Vagina (tissue), 2 donors: Measurements from ENCODE around the gene HECTD2. TPM values are rescaled to one million over a fixed set of nuclear protein-coding genes. Genes with fewer than 3 reads are reported as not detected.
A peak's percentile ranks its signal among the peaks of the same experiment; 100 is the strongest.

Experiments
- DNase-seq, 2 donors: peaks; one replicate each; pipeline ENCODE4 v3.0.0-alpha.2; 2017; ENCODE audit errors: extremely low spot score in 2 of 2
- H3K27ac ChIP-seq: fragments of 200-600 bp; sonication (generic); one replicate; pipeline ENCODE4 v1.5.1; 2019
- H3K27me3 ChIP-seq: fragments of 200-600 bp; sonication (generic); one replicate; pipeline ENCODE4 v1.5.1; 2019
- H3K36me3 ChIP-seq, 2 donors: fragments of 200-600 bp; sonication (generic); one replicate each; pipeline ENCODE4 v1.5.1; 2017 to 2019
- H3K4me1 ChIP-seq: fragments of 200-600 bp; sonication (generic); one replicate; pipeline ENCODE4 v1.5.1; 2019
- H3K4me3 ChIP-seq, 2 donors: fragments of 200-600 bp; sonication (generic); 1 replicate in 1 of 2; 2 replicates in 1 of 2; pipeline ENCODE4 v1.5.1; 2016 to 2019
- H3K9me3 ChIP-seq: fragments of 200-600 bp; sonication (generic); one replicate; pipeline ENCODE4 v1.5.1; 2019
- POLR2A ChIP-seq, 2 donors: fragments of 450-650 bp; IDR thresholded peaks; one replicate each; pipeline ENCODE4 v1.6.1; 2017; ENCODE audit warnings: antibody characterized with exemption in 2 of 2, mild to moderate bottlenecking in 2 of 2, moderate library complexity in 2 of 2
- POLR2AphosphoS5 ChIP-seq, 2 donors: sonication (generic); formaldehyde crosslinking; IDR thresholded peaks; one replicate each; pipeline ENCODE4 v1.9.0; 2017; ENCODE audit warnings: antibody characterized with exemption in 2 of 2, mild to moderate bottlenecking in 2 of 2, low read depth in 1 of 2; ENCODE audit not compliant: insufficient read depth in 1 of 2
- intact Hi-C: fragments of 100-400 bp; cut with DNase I; formaldehyde crosslinking; loops from one replicate; pipeline ENCODE4 v1.15.1; 2023
- total RNA-seq: library from RNA; depleted of rRNA; stranded (reverse); fragments of >200 nt; gene quantifications from one replicate; pipeline ENCODE4 v1.2.3, GENCODE V29; 2016
- TF ChIP-seq, protein P1 (sequence below), 3 experiments: fragments of 450-650 bp in 2 of 3; fragments of 200-600 bp in 1 of 3; sonication (generic) in 1 of 3; IDR thresholded peaks; one replicate each; pipeline ENCODE4 v1.5.1; 2017 to 2019; ENCODE audit warnings: antibody characterized with exemption in 3 of 3, mild to moderate bottlenecking in 2 of 3, moderate library complexity in 2 of 3

HECTD2 gene
- total RNA-seq, 1 donor from 2014 or later, result 13.3 TPM

GRCh38 chr10:91545384-91545783, 135.2 kb downstream of the HECTD2 start:
- H3K36me3 ChIP-seq, result no peaks in the 10 kb centered on the region
- H3K4me1 ChIP-seq, result no peaks in the 10 kb centered on the region
- H3K27ac ChIP-seq, result no peak overlapping the region
- intact Hi-C loops, result no loop called here
- no peak for DNase-seq
- no peaks in the 10 kb centered on the region for H3K27me3 ChIP-seq
- no peak for TF ChIP-seq POLR2A (IDR thresholded peaks at IDR 0.05)
- no peak for TF ChIP-seq POLR2AphosphoS5 (IDR thresholded peaks at IDR 0.05; ENCODE audit: insufficient read depth in 1 of 2, low read depth in 1 of 2)
- TF ChIP-seq, protein P1, sequence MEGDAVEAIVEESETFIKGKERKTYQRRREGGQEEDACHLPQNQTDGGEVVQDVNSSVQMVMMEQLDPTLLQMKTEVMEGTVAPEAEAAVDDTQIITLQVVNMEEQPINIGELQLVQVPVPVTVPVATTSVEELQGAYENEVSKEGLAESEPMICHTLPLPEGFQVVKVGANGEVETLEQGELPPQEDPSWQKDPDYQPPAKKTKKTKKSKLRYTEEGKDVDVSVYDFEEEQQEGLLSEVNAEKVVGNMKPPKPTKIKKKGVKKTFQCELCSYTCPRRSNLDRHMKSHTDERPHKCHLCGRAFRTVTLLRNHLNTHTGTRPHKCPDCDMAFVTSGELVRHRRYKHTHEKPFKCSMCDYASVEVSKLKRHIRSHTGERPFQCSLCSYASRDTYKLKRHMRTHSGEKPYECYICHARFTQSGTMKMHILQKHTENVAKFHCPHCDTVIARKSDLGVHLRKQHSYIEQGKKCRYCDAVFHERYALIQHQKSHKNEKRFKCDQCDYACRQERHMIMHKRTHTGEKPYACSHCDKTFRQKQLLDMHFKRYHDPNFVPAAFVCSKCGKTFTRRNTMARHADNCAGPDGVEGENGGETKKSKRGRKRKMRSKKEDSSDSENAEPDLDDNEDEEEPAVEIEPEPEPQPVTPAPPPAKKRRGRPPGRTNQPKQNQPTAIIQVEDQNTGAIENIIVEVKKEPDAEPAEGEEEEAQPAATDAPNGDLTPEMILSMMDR (IDR thresholded peaks at IDR 0.05), result no peak
- H3K4me3 ChIP-seq, result no peak overlapping the region
- no peaks in the 10 kb centered on the region for H3K9me3 ChIP-seq

GRCh38 chr10:91545838-91546237, 135.7 kb downstream of the HECTD2 start:
- no peak for DNase-seq
- no peaks in the 10 kb centered on the region for H3K4me1 ChIP-seq
- H3K36me3 ChIP-seq, result no peaks in the 10 kb centered on the region
- no peak overlapping the region for H3K4me3 ChIP-seq
- intact Hi-C loops, result no loop called here
- no peak for TF ChIP-seq POLR2AphosphoS5 (IDR thresholded peaks at IDR 0.05; ENCODE audit: insufficient read depth in 1 of 2, low read depth in 1 of 2)
- no peak for TF ChIP-seq POLR2A (IDR thresholded peaks at IDR 0.05)
- TF ChIP-seq, protein P1 (IDR thresholded peaks at IDR 0.05), result no peak
- H3K27me3 ChIP-seq, result no peaks in the 10 kb centered on the region
- H3K9me3 ChIP-seq, result no peaks in the 10 kb centered on the region
- H3K27ac ChIP-seq, result no peak overlapping the region

GRCh38 chr10:91549262-91549661, 139.1 kb downstream of the HECTD2 start:
- H3K27me3 ChIP-seq, result no peaks in the 10 kb centered on the region
- peak in 1 of 2 donors; percentile 20 for DNase-seq
- no peaks in the 10 kb centered on the region for H3K9me3 ChIP-seq
- H3K36me3 ChIP-seq, result no peaks in the 10 kb centered on the region
- H3K27ac ChIP-seq, result no peak overlapping the region
- intact Hi-C loops, result no loop called here
- H3K4me3 ChIP-seq, result no peak overlapping the region
- TF ChIP-seq, protein P1 (IDR thresholded peaks at IDR 0.05), result no peak
- TF ChIP-seq POLR2A (IDR thresholded peaks at IDR 0.05) (no peak), POLR2AphosphoS5 (IDR thresholded peaks at IDR 0.05; ENCODE audit: insufficient read depth in 1 of 2, low read depth in 1 of 2) (no peak)
- H3K4me1 ChIP-seq, result no peaks in the 10 kb centered on the region

- Histone ChIP-seq H3K4me3 (no peak overlapping the region), H3K27me3 (no peaks in the 10 kb centered on the region), H3K4me1 (peaks cover 4% of the 10 kb centered on the region), H3K36me3 (no peaks in the 10 kb centered on the region), H3K9me3 (no peaks in the 10 kb centered on the region), H3K27ac (no peak overlapping the region)
- intact Hi-C loops, result no loop called here
- TF ChIP-seq POLR2AphosphoS5 (IDR thresholded peaks at IDR 0.05; ENCODE audit: insufficient read depth in 1 of 2, low read depth in 1 of 2) (no peak), POLR2A (IDR thresholded peaks at IDR 0.05) (no peak)
- TF ChIP-seq, protein P1 (IDR thresholded peaks at IDR 0.05), result no peak
- no peak for DNase-seq
Observed at GRCh38 chr10:91550021-91550420, 139.9 kb downstream of the HECTD2 start.

GRCh38 chr10:91551856-91552255, 141.7 kb downstream of the HECTD2 start:
- Histone ChIP-seq H3K36me3 (no peaks in the 10 kb centered on the region), H3K4me3 (no peak overlapping the region), H3K27ac (no peak overlapping the region), H3K4me1 (peaks cover 7% of the 10 kb centered on the region), H3K27me3 (no peaks in the 10 kb centered on the region), H3K9me3 (no peaks in the 10 kb centered on the region)
- intact Hi-C loops, result no loop called here
- peak in 1 of 2 donors; percentile 79 for DNase-seq
- TF ChIP-seq POLR2A (IDR thresholded peaks at IDR 0.05) (no peak), POLR2AphosphoS5 (IDR thresholded peaks at IDR 0.05; ENCODE audit: insufficient read depth in 1 of 2, low read depth in 1 of 2) (no peak)
- TF ChIP-seq, protein P1 (IDR thresholded peaks at IDR 0.05), result peak in 2 of 3 experiments; percentile 7 to 36
